T-helper 9 cell (primary cell): ENCODE data around the gene CRYGC.
A peak's percentile ranks its signal among the peaks of the same experiment; 100 is the strongest.
"Not testable (repeated sequence)": the region's sequence is repeated elsewhere in the genome, so short reads cannot be mapped to it uniquely, and the experiment has no call there.

ENCODE experiments used
- DNase-seq: peaks from one replicate; pipeline ENCODE4 v3.0.0-alpha.2; 2020
- total RNA-seq, 2 donors: gene quantifications; one replicate each; lab custom pipeline; 2026; lab: John Stamatoyannopoulos, UW

Gene CRYGC
- 0 reads per million in 2 donors for total RNA-seq

- no peak for DNase-seq
Observed at GRCh38 chr2:208129744-208130711, at the start of gene CRYGC. Gene CRYGC, minus strand, starts transcription at chr2:208129828. Its CDS starts 36 bp downstream, at chr2:208129792.

- no peak for DNase-seq
Observed at GRCh38 chr2:208179028-208179609, 49.5 kb upstream of the CRYGC start.

GRCh38 chr2:208175840-208176153 is 46.2 kb upstream of the CRYGC start:
- DNase-seq = no peak

GRCh38 chr2:208175069-208175839 is 45.6 kb upstream of the CRYGC start:
- DNase-seq = peak; percentile 38

GRCh38 chr2:208174144-208174543 is 44.5 kb upstream of the CRYGC start:
- no peak for DNase-seq

- DNase-seq = no peak
Observed at GRCh38 chr2:208172125-208172524, 42.5 kb upstream of the CRYGC start.

GRCh38 chr2:208164951-208165755 is 35.5 kb upstream of the CRYGC start:
- no peak for DNase-seq

- no peak for DNase-seq
Observed at GRCh38 chr2:208163489-208163888, 33.9 kb upstream of the CRYGC start, which contains the start of gene CRYGA. Gene CRYGA, minus strand, starts transcription at chr2:208163589. Its CDS starts 33 bp downstream, at chr2:208163556.

GRCh38 chr2:208156439-208156838 is 26.8 kb upstream of the CRYGC start:
- no peak for DNase-seq

GRCh38 chr2:208153156-208153555 is 23.5 kb upstream of the CRYGC start:
- DNase-seq = no peak

- DNase-seq = no peak
Observed at GRCh38 chr2:208150956-208151355, 21.3 kb upstream of the CRYGC start.

GRCh38 chr2:208150094-208150493 is 20.5 kb upstream of the CRYGC start:
- no peak for DNase-seq

GRCh38 chr2:208148803-208149202 is 19.2 kb upstream of the CRYGC start:
- no peak for DNase-seq

GRCh38 chr2:208147759-208148158 is 18.1 kb upstream of the CRYGC start:
- no peak for DNase-seq

- no peak for DNase-seq
Observed at GRCh38 chr2:208147008-208147407, 17.4 kb upstream of the CRYGC start.

- no peak for DNase-seq
Observed at GRCh38 chr2:208146006-208146405, 16.4 kb upstream of the CRYGC start, which contains the start of gene CRYGB. Gene CRYGB, minus strand, starts transcription at chr2:208146158. Its CDS starts 38 bp downstream, at chr2:208146120.

- no peak for DNase-seq
Observed at GRCh38 chr2:208142925-208143799, 13.5 kb upstream of the CRYGC start.

GRCh38 chr2:208142240-208142924 is 12.8 kb upstream of the CRYGC start:
- DNase-seq = no peak

GRCh38 chr2:208139447-208139846 is 9.8 kb upstream of the CRYGC start:
- no peak for DNase-seq

- not testable (repeated sequence) for DNase-seq
Observed at GRCh38 chr2:208138334-208138733, 8.7 kb upstream of the CRYGC start.

- DNase-seq = no peak
Observed at GRCh38 chr2:208136716-208137094, 7.1 kb upstream of the CRYGC start.
